Astrocyte of the cerebellum (primary cell): ENCODE measurements around the gene FOXO3.

Experiments
- DNase-seq: peaks from one replicate; pipeline ENCODE4 v3.0.0-alpha.2; 2011; ENCODE audit warnings: low read depth
- H3K4me3 ChIP-seq: 2 replicates; pipeline ENCODE4 v1.5.1; 2011; ENCODE audit warnings: mild to moderate bottlenecking, low read depth, low read length, moderate library complexity
- in situ Hi-C: cut with HindIII; loops from 2 replicates; pipeline ENCODE4 v1.10.0; 2017; ENCODE audit warnings: low sequenced_read_pairs
- TF ChIP-seq, protein P1 (sequence below): IDR thresholded peaks from 2 replicates; pipeline ENCODE4 v1.5.1; 2012; ENCODE audit warnings: low read length, low read depth, moderate library complexity, mild to moderate bottlenecking; ENCODE audit errors: missing control alignments

The FOXO3 gene

DNA sequence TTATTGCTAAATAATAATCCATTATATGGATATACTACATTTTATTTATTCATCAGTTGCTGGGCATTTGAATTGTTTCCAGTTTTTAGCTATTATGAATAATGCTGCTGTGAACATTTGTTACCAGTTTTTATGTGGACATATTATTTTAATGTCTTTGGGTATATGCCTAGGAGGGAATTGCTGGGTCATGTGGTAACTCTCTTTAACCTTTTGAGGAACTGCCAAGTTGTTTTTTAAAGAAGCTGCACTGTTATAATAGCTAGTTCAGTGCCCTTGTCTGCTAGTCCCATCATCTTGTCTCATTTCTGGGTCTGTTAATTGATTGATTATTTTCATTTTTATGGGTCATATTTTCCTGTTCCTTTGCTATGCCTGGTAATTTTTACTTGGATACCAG is 56.3 kb downstream of the FOXO3 start:
- H3K4me3 ChIP-seq = no peak overlapping the region
- in situ Hi-C loops = no loop called here
- no peak for DNase-seq
- TF ChIP-seq, protein P1, sequence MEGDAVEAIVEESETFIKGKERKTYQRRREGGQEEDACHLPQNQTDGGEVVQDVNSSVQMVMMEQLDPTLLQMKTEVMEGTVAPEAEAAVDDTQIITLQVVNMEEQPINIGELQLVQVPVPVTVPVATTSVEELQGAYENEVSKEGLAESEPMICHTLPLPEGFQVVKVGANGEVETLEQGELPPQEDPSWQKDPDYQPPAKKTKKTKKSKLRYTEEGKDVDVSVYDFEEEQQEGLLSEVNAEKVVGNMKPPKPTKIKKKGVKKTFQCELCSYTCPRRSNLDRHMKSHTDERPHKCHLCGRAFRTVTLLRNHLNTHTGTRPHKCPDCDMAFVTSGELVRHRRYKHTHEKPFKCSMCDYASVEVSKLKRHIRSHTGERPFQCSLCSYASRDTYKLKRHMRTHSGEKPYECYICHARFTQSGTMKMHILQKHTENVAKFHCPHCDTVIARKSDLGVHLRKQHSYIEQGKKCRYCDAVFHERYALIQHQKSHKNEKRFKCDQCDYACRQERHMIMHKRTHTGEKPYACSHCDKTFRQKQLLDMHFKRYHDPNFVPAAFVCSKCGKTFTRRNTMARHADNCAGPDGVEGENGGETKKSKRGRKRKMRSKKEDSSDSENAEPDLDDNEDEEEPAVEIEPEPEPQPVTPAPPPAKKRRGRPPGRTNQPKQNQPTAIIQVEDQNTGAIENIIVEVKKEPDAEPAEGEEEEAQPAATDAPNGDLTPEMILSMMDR = no peak

DNA sequence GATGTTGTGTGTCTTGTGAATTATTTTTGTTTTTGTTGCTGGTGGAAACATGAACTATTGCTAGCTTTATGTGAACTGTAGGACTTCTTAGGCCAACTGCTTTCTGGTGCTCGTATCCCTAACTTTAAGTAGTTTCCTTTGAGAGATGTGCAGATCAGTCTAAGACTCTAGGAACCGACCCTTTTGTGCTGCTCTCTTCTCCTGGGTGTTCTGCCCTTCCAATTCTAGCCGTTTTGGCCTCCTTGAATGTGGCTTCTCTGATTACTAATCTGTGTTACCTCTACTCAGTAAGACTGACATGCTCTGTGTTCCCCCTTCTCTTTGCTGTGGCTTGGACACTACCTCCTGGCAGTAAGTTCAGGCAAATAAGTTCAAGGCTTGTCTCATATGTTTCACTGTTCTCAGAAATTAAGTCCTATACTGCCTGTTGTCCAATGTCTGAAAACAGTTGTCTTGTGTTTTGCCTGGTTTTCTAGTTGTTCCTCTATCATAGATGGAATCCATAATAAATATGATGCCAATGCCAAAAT is 58.0 kb downstream of the FOXO3 start:
- in situ Hi-C loops = no loop called here
- H3K4me3 ChIP-seq = no peak overlapping the region
- TF ChIP-seq, protein P1 = no peak
- no peak for DNase-seq

DNA sequence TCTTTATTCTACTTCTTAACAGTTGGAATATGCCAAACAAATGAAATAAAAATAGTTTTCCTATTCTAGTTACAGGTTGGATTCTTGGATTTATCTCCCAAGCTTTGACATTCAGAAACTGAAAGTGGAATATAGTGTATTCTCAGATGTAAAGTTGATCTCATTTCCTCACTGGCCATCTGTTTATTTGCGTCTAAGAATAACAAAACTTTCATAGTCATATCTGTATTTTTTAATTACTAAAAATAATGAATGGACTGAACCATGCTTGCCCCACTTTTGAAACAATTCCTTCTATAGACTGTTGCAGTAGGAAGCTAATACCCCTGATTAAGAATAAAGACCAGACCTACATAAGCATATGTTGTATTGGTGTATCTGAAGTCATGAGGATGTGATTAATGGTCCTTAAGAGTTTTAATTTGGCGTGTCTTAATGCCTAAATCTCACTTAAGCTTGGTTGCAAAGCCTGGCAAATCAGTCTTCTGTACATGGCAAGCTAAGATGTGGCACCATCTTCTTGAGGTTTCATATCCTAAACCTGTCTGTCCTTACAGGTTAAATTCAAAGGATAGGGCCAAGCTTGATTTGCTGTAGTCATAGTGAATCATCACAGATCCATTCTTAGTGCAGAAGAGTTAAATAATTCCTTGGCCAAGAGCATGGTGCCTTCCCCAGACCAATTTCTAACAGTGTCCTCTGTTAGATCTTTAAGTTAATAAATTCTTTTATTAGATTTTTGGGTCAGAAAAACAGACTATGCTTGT is 58.9 kb downstream of the FOXO3 start:
- TF ChIP-seq, protein P1 = no peak
- in situ Hi-C loops = no loop called here
- H3K4me3 ChIP-seq = no peak overlapping the region
- DNase-seq = no peak

DNA sequence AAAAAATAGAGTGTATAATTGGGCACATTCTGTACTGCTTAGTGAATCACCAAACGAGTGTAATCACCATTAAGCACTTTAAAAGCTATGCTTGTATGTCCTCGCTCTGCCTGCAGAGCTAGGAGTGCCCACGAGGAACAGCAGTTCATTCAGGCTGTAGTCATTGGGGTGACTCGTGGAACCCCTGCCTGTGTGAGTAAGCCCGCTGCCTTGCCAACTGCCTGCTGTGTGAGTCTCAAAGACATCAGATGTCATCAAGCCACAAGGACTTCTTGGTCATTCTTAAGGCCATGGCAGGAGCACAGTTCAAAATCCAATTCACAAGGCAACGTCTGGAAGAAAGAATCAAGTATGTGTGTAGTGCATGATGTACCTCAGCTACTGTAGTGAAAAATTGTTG is 60.4 kb downstream of the FOXO3 start:
- in situ Hi-C loops = no loop called here
- peak; percentile 32 for DNase-seq
- TF ChIP-seq, protein P1 = peak; percentile 20
- H3K4me3 ChIP-seq = no peak overlapping the region

DNA sequence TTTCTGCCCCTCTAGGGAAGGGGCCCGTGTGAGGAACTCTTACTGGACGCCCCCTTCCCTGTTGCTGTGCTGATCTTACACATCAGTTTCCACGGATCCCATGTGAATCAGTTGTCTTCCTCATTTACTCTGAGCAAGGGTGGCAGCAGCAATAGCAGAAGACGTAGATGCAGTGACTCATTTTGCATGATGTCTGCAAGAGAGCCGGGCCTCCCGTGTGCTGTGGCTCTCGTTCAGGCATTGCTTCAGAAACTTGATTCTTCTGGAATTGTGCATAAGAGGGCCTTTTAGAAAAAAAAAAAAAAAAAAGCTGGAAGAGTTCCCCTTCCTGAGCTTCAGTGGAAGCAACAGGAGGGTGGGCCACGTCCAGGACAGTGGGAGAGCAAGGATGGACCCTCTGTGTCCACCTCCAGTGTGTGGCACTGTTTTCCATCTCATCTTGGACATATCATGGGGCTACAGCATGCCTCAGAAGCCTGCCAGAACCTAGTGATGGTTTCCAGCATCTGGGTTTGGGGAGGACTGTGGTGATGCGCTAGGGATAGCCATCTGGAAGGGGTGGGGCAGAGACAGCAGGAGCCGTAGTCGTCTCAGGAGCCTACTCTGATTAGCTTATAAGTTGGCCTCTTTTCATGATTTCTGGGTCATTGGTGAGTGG is 62.1 kb downstream of the FOXO3 start:
- no peak overlapping the region for H3K4me3 ChIP-seq
- TF ChIP-seq, protein P1 = no peak
- in situ Hi-C loops = no loop called here
- DNase-seq = peak; percentile 74

DNA sequence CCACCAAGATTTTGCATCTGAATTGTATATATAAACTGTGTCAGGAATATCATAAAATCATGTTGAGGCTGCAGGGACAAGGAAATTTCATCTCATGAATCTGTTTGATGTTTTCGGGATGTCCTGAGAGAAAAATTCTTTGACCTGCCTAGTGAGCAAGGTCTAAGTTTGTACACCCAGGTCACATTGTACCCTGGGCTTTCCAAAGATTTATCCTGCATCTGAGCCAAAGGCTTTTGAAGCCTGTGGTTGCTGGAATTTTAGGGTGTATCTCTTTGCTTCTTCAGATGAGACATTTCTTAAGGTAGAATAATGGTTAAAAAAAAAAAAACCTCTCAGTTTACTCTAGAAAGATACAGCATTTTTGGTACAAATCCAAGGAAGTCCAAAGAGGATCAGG is 63.3 kb downstream of the FOXO3 start:
- TF ChIP-seq, protein P1 = no peak
- H3K4me3 ChIP-seq = no peak overlapping the region
- no peak for DNase-seq
- in situ Hi-C loops = no loop called here
